ENCODE measurements around the gene RFX2. TPM values are rescaled to one million over a fixed set of nuclear protein-coding genes. Genes with fewer than 3 reads are reported as not detected.

RFX2 gene
- polyA plus RNA-seq, 2 donors, result 5.3 to 8.8 TPM

Other genes with a start within 250 kb of the RFX2 start
- not detected for gene FUT5, start 240.0 kb downstream of the RFX2 start, polyA plus RNA-seq
- gene NDUFA11, start 206.7 kb downstream of the RFX2 start, polyA plus RNA-seq, result 100 to 1,000 TPM; 328 to 390 TPM
- 1 to 10 TPM; 3.4 to 7.9 TPM for gene VMAC, start 205.6 kb downstream of the RFX2 start, polyA plus RNA-seq
- gene CAPS, start 196.2 kb downstream of the RFX2 start, polyA plus RNA-seq, result 10 to 100 TPM in 1 of 2 donors, 1 to 10 TPM in 1; 8.0 to 18.7 TPM
- 10 to 100 TPM; 25.0 to 34.4 TPM for gene RANBP3, start 132.4 kb downstream of the RFX2 start, polyA plus RNA-seq
- under 1 TPM in 1 of 2 donors, not detected in 1; 0.12 TPM for gene ACSBG2, start 25.2 kb upstream of the RFX2 start, polyA plus RNA-seq
- gene MLLT1, start 169.5 kb upstream of the RFX2 start, polyA plus RNA-seq, result 10 to 100 TPM; 15.5 to 16.3 TPM
- 1 to 10 TPM; 6.2 to 7.4 TPM for gene ACER1, start 223.1 kb upstream of the RFX2 start, polyA plus RNA-seq